ENCODE data around the gene MAP3K15.

MAP3K15 gene

DNA sequence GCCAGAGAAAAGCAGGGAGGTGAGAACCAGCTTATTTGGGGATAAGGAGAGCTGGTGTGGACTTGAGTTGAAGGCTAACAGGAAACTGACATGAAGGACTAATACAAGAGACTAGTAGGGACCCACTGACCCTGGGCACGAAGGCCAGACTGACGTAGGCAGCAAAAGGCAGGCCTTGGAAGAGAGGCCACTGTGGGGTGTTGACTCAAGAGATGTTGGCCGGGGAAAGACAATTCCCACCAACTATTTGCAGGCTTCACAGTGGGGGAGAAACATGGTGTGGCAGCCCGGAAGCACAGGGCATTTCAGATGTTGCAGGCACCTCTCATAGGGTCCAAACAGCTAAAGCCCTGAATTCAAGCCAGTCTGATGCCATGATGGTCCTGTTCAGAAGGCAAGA is 24.4 kb upstream of the MAP3K15 start:
- Histone ChIP-seq H3K36me3 (ENCODE audit: insufficient read depth, insufficient read length, low read length) (peaks cover 32% of the 10 kb centered on the region), H3K4me1 (ENCODE audit: insufficient read depth, insufficient read length) (no peaks in the 10 kb centered on the region), H3K27me3 (ENCODE audit: insufficient read depth, insufficient read length) (no peaks in the 10 kb centered on the region), H3K9ac (ENCODE audit: insufficient read length, low read depth) (no peak overlapping the region), H3K9me3 (ENCODE audit: insufficient read depth, low read length) (no peaks in the 10 kb centered on the region), H3K4me3 (ENCODE audit: insufficient read length, low read depth) (no peak overlapping the region)
- DNase-seq (ENCODE audit: low read depth, low spot score): no peak
- TF ChIP-seq SUZ12 (IDR thresholded peaks at IDR 0.05; ENCODE audit: extremely low read depth, insufficient read depth, insufficient read length): no peak
- TF ChIP-seq YY1 (IDR thresholded peaks at IDR 0.05; ENCODE audit: insufficient read depth, insufficient read length): no peak
- no peak for TF ChIP-seq ZNF274 (IDR thresholded peaks at IDR 0.05; ENCODE audit: low read depth, low read length)

DNA sequence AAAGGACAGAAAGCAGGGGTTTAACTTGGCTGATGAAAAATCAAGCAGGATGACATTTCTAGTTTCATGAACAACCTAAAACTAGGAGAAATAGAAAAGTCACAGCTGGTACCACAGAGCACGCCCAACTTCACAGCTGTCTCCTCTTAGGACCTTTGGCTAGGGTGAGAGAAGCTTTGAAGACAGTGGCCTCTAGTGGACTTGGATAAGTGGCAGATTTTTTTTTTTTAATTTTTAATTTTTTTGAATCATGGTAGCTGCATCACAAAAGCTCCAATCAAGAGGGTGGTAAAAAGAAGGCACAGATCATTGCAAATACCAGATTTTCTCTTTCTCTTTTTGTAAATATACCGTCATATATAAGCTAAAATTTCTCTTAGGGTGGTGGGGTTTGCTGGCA is 20.2 kb upstream of the MAP3K15 start:
- TF ChIP-seq SUZ12 (IDR thresholded peaks at IDR 0.05; ENCODE audit: extremely low read depth, insufficient read depth, insufficient read length) (no peak), ZNF274 (IDR thresholded peaks at IDR 0.05; ENCODE audit: low read depth, low read length) (no peak), YY1 (IDR thresholded peaks at IDR 0.05; ENCODE audit: insufficient read depth, insufficient read length) (no peak)
- H3K27me3 ChIP-seq (ENCODE audit: insufficient read depth, insufficient read length): no peaks in the 10 kb centered on the region
- H3K4me3 ChIP-seq (ENCODE audit: insufficient read length, low read depth): no peak overlapping the region
- H3K9me3 ChIP-seq (ENCODE audit: insufficient read depth, low read length): no peaks in the 10 kb centered on the region
- peaks cover 14% of the 10 kb centered on the region for H3K36me3 ChIP-seq (ENCODE audit: insufficient read depth, insufficient read length, low read length)
- DNase-seq (ENCODE audit: low read depth, low spot score): no peak
- no peak overlapping the region for H3K9ac ChIP-seq (ENCODE audit: insufficient read length, low read depth)
- H3K4me1 ChIP-seq (ENCODE audit: insufficient read depth, insufficient read length): no peaks in the 10 kb centered on the region

DNA sequence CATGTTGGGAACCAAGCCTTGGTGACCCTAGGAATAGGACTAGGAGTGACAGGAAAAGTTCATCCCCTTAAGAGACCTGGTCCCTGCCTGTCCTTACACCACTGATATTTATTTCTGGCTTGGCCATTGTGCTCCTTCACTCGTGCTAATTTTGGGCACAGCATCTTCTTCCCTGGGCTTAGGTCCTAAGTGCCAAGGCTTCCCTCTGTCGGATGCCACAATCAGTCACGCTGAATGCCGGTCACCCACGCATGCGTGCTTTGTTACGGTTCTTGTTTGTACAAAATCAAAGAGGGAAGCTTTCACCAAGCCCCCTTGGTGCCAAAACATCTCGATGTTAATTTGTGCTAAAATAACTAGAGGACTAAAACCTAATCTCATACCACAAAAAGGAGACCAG is 17.4 kb upstream of the MAP3K15 start:
- no peak for TF ChIP-seq YY1 (IDR thresholded peaks at IDR 0.05; ENCODE audit: insufficient read depth, insufficient read length)
- no peaks in the 10 kb centered on the region for H3K4me1 ChIP-seq (ENCODE audit: insufficient read depth, insufficient read length)
- H3K9ac ChIP-seq (ENCODE audit: insufficient read length, low read depth): no peak overlapping the region
- no peaks in the 10 kb centered on the region for H3K9me3 ChIP-seq (ENCODE audit: insufficient read depth, low read length)
- DNase-seq (ENCODE audit: low read depth, low spot score): no peak
- no peaks in the 10 kb centered on the region for H3K27me3 ChIP-seq (ENCODE audit: insufficient read depth, insufficient read length)
- peaks cover 11% of the 10 kb centered on the region for H3K36me3 ChIP-seq (ENCODE audit: insufficient read depth, insufficient read length, low read length)
- no peak overlapping the region for H3K4me3 ChIP-seq (ENCODE audit: insufficient read length, low read depth)

DNA sequence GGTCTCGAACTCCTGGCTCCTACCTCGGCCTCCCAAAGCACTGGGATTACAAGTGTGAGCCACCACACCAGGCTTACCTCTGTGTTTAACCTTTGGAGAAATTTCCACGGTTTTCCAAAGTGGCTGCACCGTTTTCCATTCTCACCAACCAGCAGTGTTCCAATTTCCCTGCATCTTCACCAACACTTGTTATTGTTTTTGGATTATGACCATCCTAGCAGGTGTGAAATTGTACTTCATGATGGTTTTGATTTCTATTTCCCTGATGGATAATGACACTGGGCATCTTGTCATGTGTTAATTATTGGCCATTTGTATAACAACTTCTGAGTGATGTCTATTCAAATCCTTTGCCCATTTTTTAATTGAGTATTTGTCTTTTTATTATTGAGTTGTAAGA is 2.7 kb upstream of the MAP3K15 start:
- Histone ChIP-seq H3K9ac (ENCODE audit: insufficient read length, low read depth) (no peak overlapping the region), H3K36me3 (ENCODE audit: insufficient read depth, insufficient read length, low read length) (no peaks in the 10 kb centered on the region), H3K9me3 (ENCODE audit: insufficient read depth, low read length) (no peaks in the 10 kb centered on the region; the same call in 1 of the 2 replicates), H3K27me3 (ENCODE audit: insufficient read depth, insufficient read length) (peaks cover 11% of the 10 kb centered on the region), H3K4me1 (ENCODE audit: insufficient read depth, insufficient read length) (no peaks in the 10 kb centered on the region), H3K4me3 (ENCODE audit: insufficient read length, low read depth) (no peak overlapping the region)
- DNase-seq (ENCODE audit: low read depth, low spot score): no peak
- TF ChIP-seq ZNF274 (IDR thresholded peaks at IDR 0.05; ENCODE audit: low read depth, low read length): no peak
- no peak for TF ChIP-seq YY1 (IDR thresholded peaks at IDR 0.05; ENCODE audit: insufficient read depth, insufficient read length)
- TF ChIP-seq SUZ12 (IDR thresholded peaks at IDR 0.05; ENCODE audit: extremely low read depth, insufficient read depth, insufficient read length): no peak

DNA sequence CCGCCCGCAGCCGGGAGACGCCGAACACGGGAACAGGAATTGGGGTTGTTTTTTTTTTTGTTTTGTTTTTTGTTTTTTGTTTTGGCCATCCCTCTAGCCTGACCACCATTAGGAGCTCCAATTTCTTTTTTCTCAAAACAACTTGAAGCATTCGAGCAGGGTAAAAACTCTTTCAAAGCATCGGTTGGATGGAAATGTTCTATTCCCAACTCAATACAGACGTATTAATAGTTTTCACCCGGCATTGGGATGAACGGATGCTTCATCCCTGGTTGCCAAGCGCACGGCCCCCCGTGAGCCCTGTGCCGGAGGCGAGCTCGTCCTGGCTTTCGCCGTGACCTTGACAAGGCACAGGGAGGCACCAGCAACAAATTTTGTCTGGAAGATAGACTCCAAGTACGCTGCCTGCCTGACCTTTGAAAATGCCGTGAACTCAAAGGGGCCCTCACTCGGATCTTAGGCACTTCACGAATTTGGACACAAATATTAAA is 352 bp upstream of the MAP3K15 start:
- no peak for DNase-seq (ENCODE audit: low read depth, low spot score)
- TF ChIP-seq SUZ12 (IDR thresholded peaks at IDR 0.05; ENCODE audit: extremely low read depth, insufficient read depth, insufficient read length) (no peak), YY1 (IDR thresholded peaks at IDR 0.05; ENCODE audit: insufficient read depth, insufficient read length) (no peak), ZNF274 (IDR thresholded peaks at IDR 0.05; ENCODE audit: low read depth, low read length) (no peak)
- Histone ChIP-seq H3K4me3 (ENCODE audit: insufficient read length, low read depth) (peak overlapping the region; percentile 43), H3K9ac (ENCODE audit: insufficient read length, low read depth) (peak overlapping the region; percentile 33), H3K27me3 (ENCODE audit: insufficient read depth, insufficient read length) (peaks cover 11% of the 10 kb centered on the region), H3K36me3 (ENCODE audit: insufficient read depth, insufficient read length, low read length) (no peaks in the 10 kb centered on the region), H3K4me1 (ENCODE audit: insufficient read depth, insufficient read length) (no peaks in the 10 kb centered on the region), H3K9me3 (ENCODE audit: insufficient read depth, low read length) (no peaks in the 10 kb centered on the region; the same call in 1 of the 2 replicates)

DNA sequence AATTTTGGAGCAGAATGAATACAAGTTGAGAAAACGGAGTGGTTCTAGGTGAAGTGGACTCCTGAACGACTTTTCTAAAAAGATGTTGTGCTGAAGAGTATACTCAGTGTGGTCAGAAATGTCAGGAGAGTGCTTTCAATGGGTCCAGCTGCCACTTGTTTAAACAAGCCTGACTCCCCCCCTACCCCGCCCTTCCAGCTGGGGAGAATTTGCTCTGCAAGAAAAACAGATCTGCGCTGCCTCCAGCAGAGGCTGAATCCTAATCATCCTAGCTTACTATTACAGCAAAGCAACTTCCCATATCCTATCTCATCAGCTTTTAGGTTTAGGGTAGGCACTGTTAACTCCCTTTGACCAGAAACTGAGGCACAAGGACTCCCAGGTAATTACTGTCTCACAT is 1.9 kb downstream of the MAP3K15 start:
- DNase-seq (ENCODE audit: low read depth, low spot score): no peak
- Histone ChIP-seq H3K4me3 (ENCODE audit: insufficient read length, low read depth) (no peak overlapping the region), H3K9me3 (ENCODE audit: insufficient read depth, low read length) (no peaks in the 10 kb centered on the region; the same call in 1 of the 2 replicates), H3K9ac (ENCODE audit: insufficient read length, low read depth) (no peak overlapping the region), H3K36me3 (ENCODE audit: insufficient read depth, insufficient read length, low read length) (no peaks in the 10 kb centered on the region), H3K4me1 (ENCODE audit: insufficient read depth, insufficient read length) (no peaks in the 10 kb centered on the region), H3K27me3 (ENCODE audit: insufficient read depth, insufficient read length) (peaks cover 11% of the 10 kb centered on the region)
- TF ChIP-seq ZNF274 (IDR thresholded peaks at IDR 0.05; ENCODE audit: low read depth, low read length) (no peak), YY1 (IDR thresholded peaks at IDR 0.05; ENCODE audit: insufficient read depth, insufficient read length) (no peak), SUZ12 (IDR thresholded peaks at IDR 0.05; ENCODE audit: extremely low read depth, insufficient read depth, insufficient read length) (no peak)

DNA sequence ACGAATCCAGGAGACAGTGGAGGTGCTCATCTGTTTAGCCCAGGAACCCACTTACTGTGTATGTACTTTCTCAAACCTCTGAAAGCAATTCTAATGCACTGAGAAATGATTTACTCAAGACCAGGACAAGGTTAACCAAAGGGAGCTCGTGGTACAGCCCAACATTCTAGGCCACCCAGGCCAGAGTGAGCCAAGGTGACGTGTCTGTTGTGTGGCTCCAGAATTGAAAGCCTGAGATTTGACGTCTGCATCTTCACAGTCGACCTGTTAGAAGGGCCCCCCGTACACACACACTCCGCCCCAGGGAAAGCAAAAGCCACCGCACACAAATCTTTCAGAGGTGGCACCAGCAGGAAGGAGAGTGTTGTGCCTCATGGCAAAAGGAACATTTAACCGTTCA is 2.3 kb downstream of the MAP3K15 start:
- Histone ChIP-seq H3K36me3 (ENCODE audit: insufficient read depth, insufficient read length, low read length) (no peaks in the 10 kb centered on the region), H3K27me3 (ENCODE audit: insufficient read depth, insufficient read length) (peaks cover 11% of the 10 kb centered on the region), H3K4me3 (ENCODE audit: insufficient read length, low read depth) (no peak overlapping the region), H3K9ac (ENCODE audit: insufficient read length, low read depth) (no peak overlapping the region), H3K4me1 (ENCODE audit: insufficient read depth, insufficient read length) (no peaks in the 10 kb centered on the region), H3K9me3 (ENCODE audit: insufficient read depth, low read length) (no peaks in the 10 kb centered on the region; the same call in 1 of the 2 replicates)
- TF ChIP-seq ZNF274 (IDR thresholded peaks at IDR 0.05; ENCODE audit: low read depth, low read length) (no peak), YY1 (IDR thresholded peaks at IDR 0.05; ENCODE audit: insufficient read depth, insufficient read length) (no peak), SUZ12 (IDR thresholded peaks at IDR 0.05; ENCODE audit: extremely low read depth, insufficient read depth, insufficient read length) (no peak)
- no peak for DNase-seq (ENCODE audit: low read depth, low spot score)

Measured in NT2/D1 (cell line).